IMR-90 (cell line): ENCODE measurements around the gene CYFIP1. TPM values are rescaled to one million over a fixed set of nuclear protein-coding genes. Genes with fewer than 3 reads are reported as not detected.

Source experiments
- ATAC-seq: fragments of 200-7000 bp; cut with Tn5 transposase; 2 replicates; pipeline ENCODE4 v1.9.1; 2020; ENCODE audit warnings: low read depth, mild to moderate bottlenecking, moderate library complexity
- BruUV-seq: library from RNA; stranded (reverse); fragments of 400-500 nt; replicated peaks from 2 replicates; lab custom pipeline; 2021; lab: Mats Ljungman, UMichigan
- CTCF ChIA-PET: fragments of 300-600 bp; formaldehyde crosslinking; extraction: SDS; loops from one replicate; lab custom pipeline; 2021; ENCODE audit warnings: antibody characterized with exemption; lab: Yijun Ruan, JAX
- POLR2A ChIA-PET: fragments of 300-600 bp; sonication (Branson Sonifier 250); formaldehyde crosslinking; loops from one replicate; lab custom pipeline; 2022; ENCODE audit warnings: antibody characterized with exemption; ENCODE audit not compliant: unreplicated experiment; lab: Charles Lee
- DNase-seq: peaks from one replicate; pipeline ENCODE4 v3.0.0; 2013
- H2AFZ ChIP-seq: replicated peaks from 2 replicates; pipeline ENCODE3; 2013; ENCODE audit warnings: low read length, mild to moderate bottlenecking; ENCODE audit not compliant: poor library complexity
- H2AK5ac ChIP-seq: 2 replicates; pipeline ENCODE4 v1.6.1; 2013; ENCODE audit warnings: low read depth, low read length, inconsistent platforms
- H2AK9ac ChIP-seq: replicated peaks from 2 replicates; pipeline ENCODE3; 2013; ENCODE audit warnings: mild to moderate bottlenecking, low read depth, low read length, moderate library complexity; ENCODE audit not compliant: poor library complexity
- H2BK120ac ChIP-seq: 2 replicates; pipeline ENCODE4 v1.6.1; 2013; ENCODE audit warnings: low read depth, low read length, inconsistent platforms
- H2BK15ac ChIP-seq: 3 replicates; pipeline ENCODE4 v1.6.1; 2013; ENCODE audit warnings: low read depth, low read length, inconsistent platforms
- H2BK20ac ChIP-seq: 2 replicates; pipeline ENCODE4 v1.6.1; 2013; ENCODE audit warnings: low read depth, mild to moderate bottlenecking, inconsistent platforms, low read length, moderate library complexity
- H2BK5ac ChIP-seq: 2 replicates; pipeline ENCODE4 v1.6.1; 2013; ENCODE audit warnings: mild to moderate bottlenecking, low read depth, low read length, inconsistent platforms; ENCODE audit not compliant: poor library complexity, severe bottlenecking
- H3K14ac ChIP-seq: replicated peaks from 2 replicates; pipeline ENCODE4 v1.6.1; 2013; ENCODE audit warnings: low read depth, low read length, inconsistent platforms
- H3K18ac ChIP-seq: 2 replicates; pipeline ENCODE4 v1.6.1; 2013; ENCODE audit warnings: low read depth, low read length, control low read depth
- H3K23ac ChIP-seq: 2 replicates; pipeline ENCODE4 v1.6.1; 2013; ENCODE audit warnings: low read depth, low read length, inconsistent platforms
- H3K27ac ChIP-seq: 2 replicates; pipeline ENCODE4 v1.5.1; 2013; ENCODE audit warnings: mild to moderate bottlenecking, control low read depth, low read length; ENCODE audit not compliant: insufficient read depth
- H3K27me3 ChIP-seq: 2 replicates; pipeline ENCODE4 v1.6.1; 2013; ENCODE audit warnings: low read length; ENCODE audit not compliant: control insufficient read depth, insufficient read depth
- H3K36me3 ChIP-seq: 2 replicates; pipeline ENCODE4 v1.6.1; 2013; ENCODE audit warnings: low read length, mixed read lengths; ENCODE audit not compliant: control insufficient read depth, insufficient read depth
- H3K4ac ChIP-seq: 2 replicates; pipeline ENCODE4 v1.6.1; 2013; ENCODE audit warnings: low read depth, low read length, inconsistent platforms
- H3K4me1 ChIP-seq: 2 replicates; pipeline ENCODE4 v1.6.1; 2013; ENCODE audit warnings: low read length, mixed read lengths; ENCODE audit not compliant: control insufficient read depth, insufficient read depth
- H3K4me2 ChIP-seq: 2 replicates; pipeline ENCODE4 v1.6.1; 2013; ENCODE audit warnings: low read depth, mild to moderate bottlenecking, control low read depth, low read length, moderate library complexity
- H3K4me3 ChIP-seq: 2 replicates; pipeline ENCODE4 v1.5.1; 2013; ENCODE audit warnings: low read depth, mild to moderate bottlenecking, control low read depth, low read length, moderate library complexity; ENCODE audit not compliant: insufficient read depth
- H3K56ac ChIP-seq: 2 replicates; pipeline ENCODE4 v1.6.1; 2013; ENCODE audit warnings: low read length, inconsistent platforms; ENCODE audit not compliant: insufficient read depth; ENCODE audit errors: extremely low read depth
- H3K79me1 ChIP-seq, 2 experiments: 2 replicates each; pipeline ENCODE4 v1.6.1; 2013; ENCODE audit warnings: low read length in 2 of 2, inconsistent platforms in 1 of 2, low read depth in 1 of 2
- H3K9ac ChIP-seq: 2 replicates; pipeline ENCODE4 v1.6.1; 2013; ENCODE audit warnings: low read depth, low read length, control low read depth
- H3K9me1 ChIP-seq: 2 replicates; pipeline ENCODE4 v1.6.1; 2013; ENCODE audit warnings: low read length, inconsistent platforms; ENCODE audit not compliant: insufficient read depth
- H3K9me3 ChIP-seq: 2 replicates; pipeline ENCODE4 v1.6.1; 2013; ENCODE audit warnings: low read length; ENCODE audit not compliant: control insufficient read depth, insufficient read depth
- H4K20me1 ChIP-seq: 2 replicates; pipeline ENCODE4 v1.6.1; 2013; ENCODE audit warnings: low read length, inconsistent platforms; ENCODE audit not compliant: insufficient read depth
- H4K5ac ChIP-seq: 2 replicates; pipeline ENCODE4 v1.6.1; 2013; ENCODE audit warnings: mild to moderate bottlenecking, low read depth, low read length, control low read depth
- H4K8ac ChIP-seq, 2 experiments: 2 replicates each; pipeline ENCODE4 v1.6.1; 2013; ENCODE audit warnings: low read depth in 2 of 2, low read length in 2 of 2, control low read depth in 1 of 2, inconsistent platforms in 1 of 2
- H4K91ac ChIP-seq: 2 replicates; pipeline ENCODE4 v1.6.1; 2013; ENCODE audit warnings: low read depth, low read length, inconsistent platforms; ENCODE audit not compliant: insufficient read depth
- FOS ChIP-seq: fragments of 150-350 bp; IDR thresholded peaks from 2 replicates; pipeline ENCODE4 v1.6.1; 2016; ENCODE audit warnings: low read depth, low read length
- WGBS, 2 experiments: methylation state at CpG; one replicate each; pipeline versions ENCODE4 v1.1.5 to v1.1.7; 2013; ENCODE audit warnings: missing lambda C conversion rate in 2 of 2; ENCODE audit not compliant: insufficient read length in 1 of 2; ENCODE audit errors: extremely low coverage in 2 of 2; 5-methylcytosine and 5-hydroxymethylcytosine counted together
- dilution Hi-C: fragments of 300-500 bp; cut with HindIII; formaldehyde crosslinking; loops from one replicate; pipeline ENCODE4 v1.14.3; 2018; ENCODE audit warnings: low sequenced_read_pairs; ENCODE audit not compliant: unreplicated experiment
- in situ Hi-C: fragments of 300-500 bp; cut with MboI; formaldehyde crosslinking; loops from 3 replicates; pipeline ENCODE4 v1.14.3; 2019; ENCODE audit warnings: low sequenced_read_pairs, inconsistent platforms, mixed read lengths
- intact Hi-C: fragments of 100-400 bp; cut with micrococcal nuclease; formaldehyde crosslinking; loops from 2 replicates; pipeline ENCODE4 v1.10.0; 2022
- polyA plus RNA-seq, 3 experiments: library from polyadenylated mRNA; depleted of rRNA; stranded (reverse); fragments of >200 nt; gene quantifications; 2 replicates each; pipeline ENCODE4 v1.2.3, GENCODE V29; 2012; ENCODE audit warnings: low replicate concordance in 1 of 3
- total RNA-seq: library from RNA; depleted of rRNA; stranded (reverse); fragments of >200 nt; gene quantifications from 2 replicates; pipeline ENCODE4 v1.2.3, GENCODE V29; 2012
- TF ChIP-seq, protein P1 (sequence below): fragments of 150-350 bp; IDR thresholded peaks from 2 replicates; pipeline ENCODE4 v1.6.1; 2016; ENCODE audit warnings: low read depth, mild to moderate bottlenecking, low read length, moderate library complexity, borderline replicate concordance

Gene CYFIP1
- total and polyA plus RNA-seq, 2 of the 4 experiments (the other 2 are of a cell fraction): 58.4 to 163 TPM

GRCh38 chr15:22893081-22893480 lies 87.1 kb downstream of the CYFIP1 start:
- Histone ChIP-seq H2BK20ac (no peak overlapping the region), H3K9ac (no peak overlapping the region), H3K4me2 (no peak overlapping the region), H4K8ac (no peak overlapping the region), H3K56ac (no peak overlapping the region), H3K14ac (no peak overlapping the region), H2BK5ac (no peak overlapping the region), H3K27ac (no peak overlapping the region), H2AK9ac (no peak overlapping the region), H3K4ac (no peak overlapping the region), H3K9me1 (peaks cover 10% of the 10 kb centered on the region; the same call in 1 of the 2 replicates), H4K20me1 (peaks cover 6% of the 10 kb centered on the region), H2AFZ (no peak overlapping the region), H3K23ac (no peak overlapping the region), H2BK120ac (no peak overlapping the region), H2AK5ac (no peak overlapping the region), H3K79me1 (peaks cover 13% of the 10 kb centered on the region in 2 experiments; a peak in 3 of 4 replicates), H4K91ac (no peak overlapping the region), H3K4me1 (no peaks in the 10 kb centered on the region; the same call in 1 of the 2 replicates), H2BK15ac (no peak overlapping the region), H3K27me3 (no peaks in the 10 kb centered on the region), H4K5ac (no peak overlapping the region), H3K9me3 (no peaks in the 10 kb centered on the region), H3K18ac (no peak overlapping the region), H3K4me3 (no peak overlapping the region), H3K36me3 (peaks cover 40% of the 10 kb centered on the region)
- CTCF ChIA-PET: no interaction called here
- POLR2A ChIA-PET: no interaction called here
- dilution Hi-C loops (no loop called here), in situ Hi-C loops (no loop called here), intact Hi-C loops (no loop called here)
- WGBS, 2 experiments: 94% methylated on average over 13 of the region's 17 CpGs; no CpG with 5 or more reads in 1 of the 2 experiments
- no peak for TF ChIP-seq FOS
- TF ChIP-seq, protein P1, sequence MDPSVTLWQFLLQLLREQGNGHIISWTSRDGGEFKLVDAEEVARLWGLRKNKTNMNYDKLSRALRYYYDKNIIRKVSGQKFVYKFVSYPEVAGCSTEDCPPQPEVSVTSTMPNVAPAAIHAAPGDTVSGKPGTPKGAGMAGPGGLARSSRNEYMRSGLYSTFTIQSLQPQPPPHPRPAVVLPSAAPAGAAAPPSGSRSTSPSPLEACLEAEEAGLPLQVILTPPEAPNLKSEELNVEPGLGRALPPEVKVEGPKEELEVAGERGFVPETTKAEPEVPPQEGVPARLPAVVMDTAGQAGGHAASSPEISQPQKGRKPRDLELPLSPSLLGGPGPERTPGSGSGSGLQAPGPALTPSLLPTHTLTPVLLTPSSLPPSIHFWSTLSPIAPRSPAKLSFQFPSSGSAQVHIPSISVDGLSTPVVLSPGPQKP: no peak
- no TSS peak for BruUV-seq
- no peak for DNase-seq
- ATAC-seq: no peak
